BJ (cell line): ENCODE results near the gene CPLANE2. TPM values are rescaled to one million over a fixed set of nuclear protein-coding genes. Genes with fewer than 3 reads are reported as not detected.
A peak's percentile ranks its signal among the peaks of the same experiment; 100 is the strongest.

Experiments
- CTCF ChIA-PET: fragments of 350-600 bp; formaldehyde crosslinking; extraction: SDS; loops from one replicate; lab custom pipeline; 2021; ENCODE audit warnings: antibody characterized with exemption, inconsistent platforms; lab: Yijun Ruan, JAX
- POLR2A ChIA-PET: fragments of 300-600 bp; sonication (Branson Sonifier 250); formaldehyde crosslinking; extraction: SDS; loops from one replicate; lab custom pipeline; 2021; ENCODE audit warnings: antibody characterized with exemption; lab: Charles Lee
- DNase-seq: peaks from one replicate; pipeline ENCODE4 v3.0.0-alpha.2; 2011; ENCODE audit warnings: low read depth
- H3K27me3 ChIP-seq: 2 replicates; pipeline ENCODE4 v1.6.0; 2011; ENCODE audit warnings: low read length; ENCODE audit not compliant: control insufficient read depth, insufficient read depth
- H3K36me3 ChIP-seq: 2 replicates; pipeline ENCODE4 v1.5.1; 2011; ENCODE audit warnings: low read length; ENCODE audit not compliant: control insufficient read depth, insufficient read depth
- H3K4me3 ChIP-seq: 2 replicates; pipeline ENCODE4 v1.5.1; 2011; ENCODE audit warnings: low read depth, mild to moderate bottlenecking, control low read depth, low read length
- polyA plus RNA-seq: library from polyadenylated mRNA; depleted of rRNA; stranded (reverse); fragments of >200 nt; gene quantifications from 2 replicates; pipeline ENCODE4 v1.2.3, GENCODE V29; 2011
- TF ChIP-seq, protein P1 (sequence below): IDR thresholded peaks from 2 replicates; pipeline ENCODE4 v1.5.1; 2011; ENCODE audit warnings: low read depth, mild to moderate bottlenecking, control low read depth, inconsistent platforms, low read length, moderate library complexity; ENCODE audit not compliant: insufficient read depth

CPLANE2 gene
- polyA plus RNA-seq, 1 experiment: 8.3 TPM

DNA sequence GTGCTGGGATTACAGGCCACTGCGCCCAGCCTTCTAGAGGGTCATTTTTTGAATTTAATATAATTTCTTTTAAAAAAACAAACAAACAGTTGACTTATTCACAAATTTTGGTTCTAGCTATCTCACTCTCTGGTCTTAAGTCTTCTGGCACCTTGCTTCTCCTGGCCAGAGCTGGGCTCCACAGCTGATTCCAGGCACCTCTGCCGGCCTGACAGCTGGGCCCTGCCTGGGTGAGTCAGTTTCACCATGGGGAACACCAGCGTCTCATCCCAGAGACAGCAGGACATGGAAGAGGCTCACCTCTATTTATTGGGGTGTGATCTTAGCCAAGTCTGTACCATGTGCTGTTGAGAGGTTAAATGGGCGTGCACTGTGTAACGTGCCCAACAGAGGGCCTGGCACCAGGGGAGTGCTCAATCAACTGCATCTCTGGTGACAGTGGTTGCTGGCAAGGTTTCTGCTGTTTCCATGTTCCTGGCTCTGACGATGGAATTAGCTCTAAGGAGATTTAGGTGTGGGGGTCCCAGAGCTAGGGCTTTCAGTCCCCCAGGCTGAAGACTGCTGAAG, 956 bp downstream of the CPLANE2 start:
- H3K4me3 ChIP-seq: peak overlapping the region; percentile 58
- no peaks in the 10 kb centered on the region; the same call in 1 of the 2 replicates for H3K36me3 ChIP-seq
- H3K27me3 ChIP-seq: no peaks in the 10 kb centered on the region
- TF ChIP-seq, protein P1, sequence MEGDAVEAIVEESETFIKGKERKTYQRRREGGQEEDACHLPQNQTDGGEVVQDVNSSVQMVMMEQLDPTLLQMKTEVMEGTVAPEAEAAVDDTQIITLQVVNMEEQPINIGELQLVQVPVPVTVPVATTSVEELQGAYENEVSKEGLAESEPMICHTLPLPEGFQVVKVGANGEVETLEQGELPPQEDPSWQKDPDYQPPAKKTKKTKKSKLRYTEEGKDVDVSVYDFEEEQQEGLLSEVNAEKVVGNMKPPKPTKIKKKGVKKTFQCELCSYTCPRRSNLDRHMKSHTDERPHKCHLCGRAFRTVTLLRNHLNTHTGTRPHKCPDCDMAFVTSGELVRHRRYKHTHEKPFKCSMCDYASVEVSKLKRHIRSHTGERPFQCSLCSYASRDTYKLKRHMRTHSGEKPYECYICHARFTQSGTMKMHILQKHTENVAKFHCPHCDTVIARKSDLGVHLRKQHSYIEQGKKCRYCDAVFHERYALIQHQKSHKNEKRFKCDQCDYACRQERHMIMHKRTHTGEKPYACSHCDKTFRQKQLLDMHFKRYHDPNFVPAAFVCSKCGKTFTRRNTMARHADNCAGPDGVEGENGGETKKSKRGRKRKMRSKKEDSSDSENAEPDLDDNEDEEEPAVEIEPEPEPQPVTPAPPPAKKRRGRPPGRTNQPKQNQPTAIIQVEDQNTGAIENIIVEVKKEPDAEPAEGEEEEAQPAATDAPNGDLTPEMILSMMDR: no peak
- ChIA-PET CTCF (interaction anchor here (0.9 to 2.5 kb wide), 4 partner anchors 19 to 163 kb away, joined by 3 to 7 read pairs (median 5); partner anchors contain the start of gene FAM131C), POLR2A (no interaction called here)
- DNase-seq: no peak

DNA sequence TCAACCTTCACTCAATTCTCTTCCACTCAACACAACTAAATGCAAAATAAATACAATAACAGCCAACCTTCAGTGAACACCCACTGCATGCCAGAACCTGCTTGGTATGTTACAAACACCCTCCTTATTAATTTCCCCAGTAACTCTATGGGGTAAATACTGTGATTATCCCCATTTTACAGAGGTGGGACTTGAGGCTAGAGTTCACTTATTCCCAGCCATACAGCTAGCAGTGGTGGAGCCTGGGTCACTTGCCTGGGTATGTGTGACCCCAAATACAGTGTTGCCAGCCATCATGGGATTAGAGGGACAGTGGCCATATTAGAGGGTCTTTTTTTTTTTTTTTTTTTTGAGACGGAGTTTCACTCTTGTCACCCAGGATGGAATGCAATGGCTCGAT, 1.6 kb downstream of the CPLANE2 start:
- CTCF ChIA-PET: interaction anchor here (0.9 to 2.5 kb wide), 6 partner anchors 13 to 162 kb away, joined by 3 to 7 read pairs (median 4); partner anchors contain the start of gene FAM131C
- Histone ChIP-seq H3K4me3 (no peak overlapping the region), H3K36me3 (no peaks in the 10 kb centered on the region; the same call in 1 of the 2 replicates), H3K27me3 (no peaks in the 10 kb centered on the region)
- no peak for DNase-seq
- POLR2A ChIA-PET: no interaction called here
- TF ChIP-seq, protein P1: no peak

DNA sequence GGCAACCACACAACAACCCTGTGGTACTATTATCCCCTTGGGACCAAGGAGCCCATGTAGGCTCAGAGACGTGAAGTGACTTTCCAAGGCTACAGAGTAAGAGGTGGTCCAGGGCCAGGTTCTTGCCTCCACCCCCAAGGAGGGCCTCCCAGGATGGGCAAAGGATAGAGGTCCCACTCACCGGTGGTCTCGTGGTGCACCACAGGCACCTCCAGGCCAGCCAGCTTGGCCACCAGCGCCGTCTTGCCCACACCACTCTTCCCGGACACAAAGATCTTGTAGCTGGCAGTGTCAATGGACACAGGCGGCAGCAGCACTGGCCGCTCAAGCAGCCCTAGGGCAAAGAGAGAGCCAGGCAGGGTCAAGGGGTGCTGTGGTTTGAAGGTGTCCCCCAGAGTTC, 3.6 kb downstream of the CPLANE2 start:
- Histone ChIP-seq H3K4me3 (no peak overlapping the region), H3K36me3 (no peaks in the 10 kb centered on the region; the same call in 1 of the 2 replicates), H3K27me3 (no peaks in the 10 kb centered on the region; the same call in 1 of the 2 replicates)
- CTCF ChIA-PET: interaction anchor here (0.6 to 1.4 kb wide), 3 partner anchors 11 to 14 kb away, joined by 3 to 6 read pairs (median 6); no protein-coding TSS in a partner anchor
- POLR2A ChIA-PET: no interaction called here
- TF ChIP-seq, protein P1: no peak
- no peak for DNase-seq

DNA sequence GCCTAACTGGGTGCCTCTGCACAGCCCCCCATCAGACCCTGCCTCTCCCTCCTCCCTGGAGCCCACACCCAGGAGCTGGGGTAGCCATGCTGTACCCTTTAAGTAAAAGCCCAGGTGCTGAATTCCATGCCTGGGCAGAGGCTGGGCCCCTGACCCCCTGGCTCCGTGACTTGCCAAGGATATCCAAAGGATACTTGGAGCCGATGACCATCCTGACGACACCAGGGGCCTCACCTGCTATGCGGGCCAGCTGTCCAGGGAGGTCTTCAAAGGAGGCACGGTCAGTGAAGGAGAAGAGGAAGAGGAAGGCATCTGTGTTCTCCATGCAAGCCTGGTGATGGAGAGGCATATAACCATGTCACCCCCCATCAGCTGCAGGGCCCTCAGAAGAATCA, 4.7 kb downstream of the CPLANE2 start:
- ChIA-PET POLR2A (no interaction called here), CTCF (interaction anchor here (1.0 to 1.4 kb wide), 2 partner anchors 12 to 13 kb away, joined by 3 to 6 read pairs; no protein-coding TSS in a partner anchor)
- H3K27me3 ChIP-seq: peaks cover 9% of the 10 kb centered on the region
- no peaks in the 10 kb centered on the region; the same call in 1 of the 2 replicates for H3K36me3 ChIP-seq
- H3K4me3 ChIP-seq: no peak overlapping the region
- no peak for DNase-seq
- TF ChIP-seq, protein P1: no peak
